AG04450 (cell line): ENCODE results near the gene MOCS2. TPM values are rescaled to one million over a fixed set of nuclear protein-coding genes. Genes with fewer than 3 reads are reported as not detected.

Experiments used
- CTCF ChIA-PET: fragments of 300-600, 350-600 bp; formaldehyde crosslinking; extraction: SDS; loops from one replicate; lab custom pipeline; 2022; ENCODE audit warnings: antibody characterized with exemption, inconsistent platforms; lab: Charles Lee
- POLR2A ChIA-PET: fragments of 350-600 bp; formaldehyde crosslinking; extraction: SDS; loops from one replicate; lab custom pipeline; 2021; ENCODE audit warnings: antibody characterized with exemption, inconsistent platforms; lab: Yijun Ruan, JAX
- DNase-seq: peaks from one replicate; pipeline ENCODE4 v3.0.0-alpha.2; 2011; ENCODE audit warnings: low read depth, low spot score
- H3K27ac ChIP-seq: one replicate; pipeline ENCODE4 v1.5.1; 2012; ENCODE audit warnings: low read depth, low read length, control low read depth
- H3K27me3 ChIP-seq: one replicate; pipeline ENCODE4 v1.6.0; 2012; ENCODE audit warnings: low read length; ENCODE audit not compliant: control insufficient read depth, insufficient read depth
- H3K4me3 ChIP-seq: 2 replicates; pipeline ENCODE4 v1.5.1; 2011; ENCODE audit warnings: mild to moderate bottlenecking, low read depth, low read length, control low read depth
- H3K9me3 ChIP-seq: 2 replicates; pipeline ENCODE4 v1.5.1; 2012; ENCODE audit warnings: low read length; ENCODE audit not compliant: control insufficient read depth, insufficient read depth
- CTCF ChIP-seq: IDR thresholded peaks from 2 replicates; pipeline ENCODE4 v1.5.1; 2011; ENCODE audit warnings: low read depth, low read length, control low read depth, inconsistent platforms
- polyA plus RNA-seq: library from polyadenylated mRNA; depleted of rRNA; stranded (reverse); fragments of >200 nt; gene quantifications from 2 replicates; pipeline ENCODE4 v1.2.3, GENCODE V29; 2011

MOCS2 gene
- polyA plus RNA-seq, 1 experiment, result 79.6 TPM

DNA sequence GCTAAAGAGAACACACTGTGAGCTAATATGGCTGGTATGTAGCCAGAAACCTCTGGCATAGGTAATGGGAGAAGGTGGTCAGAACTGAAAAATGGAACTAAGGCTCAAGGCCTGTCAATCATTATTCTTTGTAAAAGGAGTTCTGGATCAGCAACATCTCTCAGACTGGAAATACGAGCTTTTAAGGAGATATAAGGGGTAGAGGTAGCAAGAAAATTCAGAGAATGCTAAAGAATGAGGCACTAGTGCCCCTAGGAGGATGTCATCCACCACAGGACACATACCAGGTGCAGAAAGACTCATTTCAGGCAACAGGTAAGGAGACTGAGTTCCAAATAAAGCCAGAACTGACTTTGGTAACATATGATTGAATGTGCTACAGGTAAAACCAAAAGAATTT lies 18.9 kb upstream of the MOCS2 start:
- H3K27me3 ChIP-seq, result no peaks in the 10 kb centered on the region
- no peak for TF ChIP-seq CTCF
- H3K27ac ChIP-seq, result no peak overlapping the region
- POLR2A ChIA-PET, result no interaction called here
- DNase-seq, result no peak
- H3K9me3 ChIP-seq, result no peaks in the 10 kb centered on the region
- H3K4me3 ChIP-seq, result no peak overlapping the region
- CTCF ChIA-PET, result no interaction called here

DNA sequence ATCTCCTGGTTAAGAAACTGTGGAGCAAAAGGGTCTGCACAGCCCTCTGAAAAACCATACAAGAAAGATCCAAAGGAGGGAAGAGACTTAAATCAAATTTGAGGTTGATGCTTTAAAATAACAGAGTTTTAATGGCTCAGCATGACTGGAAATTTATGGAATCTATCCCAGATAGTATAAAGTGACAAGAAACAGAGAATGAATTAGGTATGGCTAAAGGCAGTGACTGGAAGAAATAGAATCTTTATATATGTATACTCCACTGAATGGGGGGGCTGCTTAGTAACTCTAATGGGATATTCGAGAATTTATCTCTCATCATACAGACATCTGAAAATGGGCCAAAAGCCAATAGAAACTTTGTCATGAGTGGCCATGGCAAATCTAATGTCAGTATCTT lies 17.6 kb upstream of the MOCS2 start:
- H3K27me3 ChIP-seq, result no peaks in the 10 kb centered on the region
- no peak for DNase-seq
- no peak overlapping the region for H3K27ac ChIP-seq
- TF ChIP-seq CTCF, result no peak
- no peaks in the 10 kb centered on the region for H3K9me3 ChIP-seq
- H3K4me3 ChIP-seq, result no peak overlapping the region
- POLR2A ChIA-PET, result no interaction called here
- CTCF ChIA-PET, result interaction anchor here (0.6 to 1.3 kb wide), 3 partner anchors 11 to 1107 kb away, joined by 3 to 9 read pairs (median 6); no protein-coding TSS in a partner anchor

DNA sequence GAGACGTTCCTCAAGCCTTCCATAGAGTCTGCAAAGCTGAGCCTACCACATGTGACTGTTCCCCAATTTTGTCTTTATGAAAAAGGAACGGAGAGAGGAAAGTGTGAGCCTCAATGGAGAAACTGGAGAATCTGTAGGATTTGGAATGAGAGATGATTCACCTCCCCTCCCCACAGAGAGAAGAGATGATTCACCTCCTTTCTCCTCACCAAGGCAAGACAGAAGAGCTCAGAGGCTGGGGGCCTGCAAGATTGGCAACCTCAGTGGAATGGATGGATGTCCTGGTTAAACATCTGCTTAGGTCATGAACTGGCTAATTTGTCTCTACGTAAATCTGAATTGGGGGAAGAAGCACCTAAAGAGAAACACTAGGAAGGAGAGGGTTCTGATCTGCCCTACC lies 17.0 kb upstream of the MOCS2 start:
- H3K27me3 ChIP-seq, result no peaks in the 10 kb centered on the region
- no peak for DNase-seq
- H3K27ac ChIP-seq, result no peak overlapping the region
- ChIA-PET POLR2A (no interaction called here), CTCF (interaction anchor here (0.6 to 1.3 kb wide), 4 partner anchors 12 to 1108 kb away, joined by 3 to 9 read pairs (median 6); no protein-coding TSS in a partner anchor)
- no peaks in the 10 kb centered on the region for H3K9me3 ChIP-seq
- TF ChIP-seq CTCF, result no peak
- H3K4me3 ChIP-seq, result no peak overlapping the region

DNA sequence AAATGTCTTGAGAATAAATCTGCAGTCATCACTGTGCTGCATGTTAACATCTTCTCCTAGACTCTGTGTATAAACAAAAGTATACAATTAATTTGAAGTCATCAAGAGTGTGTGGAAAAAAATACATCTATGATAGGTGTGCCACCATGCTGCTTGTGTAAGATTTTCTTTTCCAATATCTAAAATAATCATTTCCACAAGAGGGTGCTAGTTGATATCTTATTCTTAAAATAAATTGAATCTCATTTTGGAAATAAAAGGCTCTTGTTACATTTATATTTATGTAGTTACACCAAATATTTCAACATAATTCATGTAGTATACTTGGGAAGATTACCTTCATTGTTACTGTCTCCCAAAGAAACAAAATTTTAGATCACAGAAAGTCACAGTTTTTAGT lies 14.1 kb upstream of the MOCS2 start:
- CTCF ChIA-PET, result interaction anchor here (1.2 to 1.6 kb wide), 3 partner anchors 311 to 1111 kb away, joined by 3 to 12 read pairs (median 12); no protein-coding TSS in a partner anchor

More for the DNA sequence above, 14.1 kb upstream of the MOCS2 start:
- no peak for DNase-seq
- H3K27me3 ChIP-seq, result no peaks in the 10 kb centered on the region
- POLR2A ChIA-PET, result no interaction called here
- H3K9me3 ChIP-seq, result no peaks in the 10 kb centered on the region
- H3K4me3 ChIP-seq, result no peak overlapping the region
- peak; percentile 35; the same call in 1 of the 2 replicates for TF ChIP-seq CTCF
- H3K27ac ChIP-seq, result no peak overlapping the region
